HUES64 (cell line): Measurements from ENCODE around the gene NR6A1.
A peak's percentile ranks its signal among the peaks of the same experiment; 100 is the strongest.
"Not testable (repeated sequence)": the region's sequence is repeated elsewhere in the genome, so short reads cannot be mapped to it uniquely, and the experiment has no call there.

ENCODE experiments used
- H3K27ac ChIP-seq: 2 replicates; pipeline ENCODE4 v1.7.0; 2013; ENCODE audit warnings: low read depth, low read length, inconsistent platforms
- H3K27me3 ChIP-seq: 2 replicates; pipeline ENCODE4 v1.6.1; 2013; ENCODE audit warnings: mild to moderate bottlenecking, low read length; ENCODE audit not compliant: insufficient read depth
- H3K36me3 ChIP-seq: 2 replicates; pipeline ENCODE4 v1.6.1; 2013; ENCODE audit warnings: mild to moderate bottlenecking, low read length; ENCODE audit not compliant: insufficient read depth
- H3K4me1 ChIP-seq: 2 replicates; pipeline ENCODE4 v1.6.1; 2013; ENCODE audit warnings: mild to moderate bottlenecking, low read length, moderate library complexity; ENCODE audit not compliant: insufficient read depth
- H3K4me3 ChIP-seq: 2 replicates; pipeline ENCODE4 v1.5.1; 2013; ENCODE audit warnings: mild to moderate bottlenecking, low read length, moderate library complexity
- H3K9ac ChIP-seq: 2 replicates; pipeline ENCODE4 v1.6.1; 2013; ENCODE audit warnings: mild to moderate bottlenecking, low read depth, low read length
- H3K9me3 ChIP-seq: 2 replicates; pipeline ENCODE4 v1.6.1; 2013; ENCODE audit warnings: low read depth, low read length; ENCODE audit not compliant: insufficient read depth
- WGBS: fragments of 150-250, 120-280 bp; methylation state at CpG from one replicate; pipeline ENCODE4 v1.1.7; 2013; ENCODE audit warnings: missing lambda C conversion rate; 5-methylcytosine and 5-hydroxymethylcytosine counted together

The NR6A1 gene

DNA sequence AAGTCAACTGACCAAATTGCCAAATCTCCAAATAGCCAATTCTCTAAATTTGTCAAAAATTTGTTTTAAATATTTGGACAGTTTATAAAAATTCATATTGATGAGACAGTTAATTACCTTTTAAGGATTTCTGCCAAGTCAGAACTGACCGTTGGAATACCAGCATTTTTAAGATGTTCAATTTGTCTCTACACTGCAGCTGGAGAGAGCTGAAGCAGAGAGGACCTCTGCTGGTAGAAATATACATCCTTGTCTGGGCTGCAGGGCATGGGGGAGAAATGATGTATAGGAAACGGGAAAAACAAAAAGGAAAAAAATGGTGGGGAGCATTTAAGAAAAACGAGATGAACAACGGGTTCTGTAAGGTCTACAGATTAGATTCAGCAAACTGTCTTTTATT lies 16.8 kb downstream of the NR6A1 start:
- Histone ChIP-seq H3K4me1 (peaks cover 78% of the 10 kb centered on the region), H3K27ac (no peak overlapping the region), H3K9me3 (no peaks in the 10 kb centered on the region), H3K36me3 (no peaks in the 10 kb centered on the region), H3K27me3 (no peaks in the 10 kb centered on the region), H3K4me3 (no peak overlapping the region), H3K9ac (no peak overlapping the region)
- WGBS: 29% methylated on average over 4 of the region's 4 CpGs

- H3K27ac ChIP-seq: no peak overlapping the region; the same call in 1 of the 2 replicates
- H3K27me3 ChIP-seq: no peaks in the 10 kb centered on the region
- no peak overlapping the region for H3K9ac ChIP-seq
- H3K4me1 ChIP-seq: peaks cover 66% of the 10 kb centered on the region
- H3K9me3 ChIP-seq: no peaks in the 10 kb centered on the region
- WGBS: 100% methylated on average over 1 of the region's 1 CpG
- H3K4me3 ChIP-seq: no peak overlapping the region
- H3K36me3 ChIP-seq: no peaks in the 10 kb centered on the region
These were observed 18.1 kb downstream of the NR6A1 start for GRCh38 chr9:124752967-124753366.

DNA sequence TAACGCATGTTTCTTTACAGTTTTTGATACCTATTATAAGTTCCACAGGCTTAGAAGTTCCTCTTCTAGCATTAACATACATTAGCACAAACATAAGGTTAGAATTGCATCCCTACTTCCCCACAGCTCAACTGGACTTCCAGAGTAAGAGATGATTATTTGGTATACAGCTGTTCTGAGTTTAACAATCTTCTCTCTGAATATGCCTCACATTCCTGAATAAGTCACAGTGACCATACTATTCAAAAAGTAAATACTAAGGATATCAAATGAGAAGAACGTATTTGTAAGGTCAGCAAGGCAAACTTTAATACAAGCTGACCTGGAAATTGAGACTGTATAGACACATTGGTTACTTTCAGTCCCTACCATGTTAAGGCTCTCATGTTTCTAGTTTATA lies 21.3 kb downstream of the NR6A1 start:
- no peak overlapping the region for H3K4me3 ChIP-seq
- H3K4me1 ChIP-seq: peaks cover 38% of the 10 kb centered on the region
- H3K36me3 ChIP-seq: no peaks in the 10 kb centered on the region
- H3K27me3 ChIP-seq: no peaks in the 10 kb centered on the region
- H3K9me3 ChIP-seq: no peaks in the 10 kb centered on the region
- no peak overlapping the region; the same call in 1 of the 2 replicates for H3K27ac ChIP-seq
- 93% methylated on average over 2 of the region's 2 CpGs for WGBS
- no peak overlapping the region for H3K9ac ChIP-seq

DNA sequence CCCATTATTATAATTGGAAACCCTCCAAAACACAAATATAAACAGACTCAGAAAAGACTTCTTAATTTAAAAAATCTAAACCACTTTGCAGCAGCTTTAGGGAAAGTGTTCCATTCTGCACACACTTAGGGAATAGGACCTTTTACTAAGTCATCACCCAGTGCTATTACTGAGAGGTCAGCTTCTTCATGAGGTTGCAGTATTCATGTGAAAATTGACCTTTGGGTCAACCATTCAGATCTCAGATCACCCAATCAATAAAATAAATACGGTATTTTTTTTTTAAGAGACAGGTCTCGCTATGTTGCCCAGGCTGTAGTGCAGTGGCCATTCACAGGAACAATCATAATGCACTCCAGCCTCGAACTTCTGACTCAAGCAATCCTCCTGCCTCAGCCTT lies 21.8 kb downstream of the NR6A1 start:
- Histone ChIP-seq H3K36me3 (no peaks in the 10 kb centered on the region), H3K4me3 (no peak overlapping the region), H3K4me1 (peaks cover 33% of the 10 kb centered on the region), H3K27ac (no peak overlapping the region), H3K9ac (no peak overlapping the region), H3K9me3 (no peaks in the 10 kb centered on the region), H3K27me3 (no peaks in the 10 kb centered on the region)
- WGBS: 96% methylated on average over 3 of the region's 3 CpGs

DNA sequence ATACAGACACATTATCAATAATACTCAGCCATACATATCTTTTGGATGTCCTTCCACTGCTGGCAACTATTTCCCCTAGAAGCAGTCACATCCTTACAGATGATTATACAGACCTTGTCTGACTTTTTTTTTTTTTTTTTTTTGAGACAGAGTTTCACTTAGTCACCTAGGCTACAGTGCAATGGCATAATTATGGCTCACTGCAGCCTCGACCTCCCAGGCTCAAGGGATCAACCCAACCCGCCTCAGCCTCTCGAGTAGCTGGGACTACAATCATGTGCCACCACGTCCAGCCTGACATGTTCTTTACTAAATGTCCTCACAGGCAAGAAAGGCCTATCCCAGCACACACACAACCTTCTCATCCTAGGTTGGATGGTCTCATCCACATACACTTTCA lies 24.0 kb downstream of the NR6A1 start:
- H3K4me3 ChIP-seq: no peak overlapping the region
- 86% methylated on average over 4 of the region's 4 CpGs for WGBS
- H3K9me3 ChIP-seq: no peaks in the 10 kb centered on the region
- no peaks in the 10 kb centered on the region for H3K27me3 ChIP-seq
- peaks cover 20% of the 10 kb centered on the region for H3K4me1 ChIP-seq
- H3K27ac ChIP-seq: no peak overlapping the region
- no peaks in the 10 kb centered on the region for H3K36me3 ChIP-seq
- H3K9ac ChIP-seq: no peak overlapping the region

- WGBS: 87% methylated on average over 5 of the region's 5 CpGs
- Histone ChIP-seq H3K9me3 (no peaks in the 10 kb centered on the region), H3K9ac (no peak overlapping the region), H3K27ac (no peak overlapping the region), H3K27me3 (no peaks in the 10 kb centered on the region), H3K36me3 (no peaks in the 10 kb centered on the region), H3K4me3 (no peak overlapping the region), H3K4me1 (peaks cover 13% of the 10 kb centered on the region; the same call in 1 of the 2 replicates)
These were observed 27.3 kb downstream of the NR6A1 start for GRCh38 chr9:124743686-124744348.

DNA sequence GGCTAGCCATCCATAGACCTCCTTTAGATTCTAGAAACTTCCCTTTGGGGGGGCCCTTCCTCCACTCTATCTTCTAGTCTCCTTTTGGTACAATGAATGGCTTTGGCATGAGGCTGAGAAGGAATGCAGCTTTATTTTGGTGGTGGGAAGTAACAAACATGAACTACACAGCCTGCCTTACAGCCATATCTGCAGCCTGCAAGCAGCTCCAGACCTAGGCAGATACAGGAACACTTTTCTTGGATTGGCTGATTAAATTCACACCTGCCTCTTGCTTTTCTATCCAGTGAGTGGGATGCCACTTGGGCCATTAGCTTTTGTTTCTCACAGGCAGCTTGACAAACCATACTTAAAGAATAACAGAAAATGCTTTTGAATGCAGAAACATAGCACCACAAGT lies 28.2 kb downstream of the NR6A1 start:
- H3K4me3 ChIP-seq: no peak overlapping the region
- H3K9me3 ChIP-seq: no peaks in the 10 kb centered on the region
- no peak overlapping the region for H3K9ac ChIP-seq
- H3K27ac ChIP-seq: no peak overlapping the region
- H3K36me3 ChIP-seq: no peaks in the 10 kb centered on the region
- H3K27me3 ChIP-seq: no peaks in the 10 kb centered on the region
- H3K4me1 ChIP-seq: peaks cover 12% of the 10 kb centered on the region; the same call in 1 of the 2 replicates

DNA sequence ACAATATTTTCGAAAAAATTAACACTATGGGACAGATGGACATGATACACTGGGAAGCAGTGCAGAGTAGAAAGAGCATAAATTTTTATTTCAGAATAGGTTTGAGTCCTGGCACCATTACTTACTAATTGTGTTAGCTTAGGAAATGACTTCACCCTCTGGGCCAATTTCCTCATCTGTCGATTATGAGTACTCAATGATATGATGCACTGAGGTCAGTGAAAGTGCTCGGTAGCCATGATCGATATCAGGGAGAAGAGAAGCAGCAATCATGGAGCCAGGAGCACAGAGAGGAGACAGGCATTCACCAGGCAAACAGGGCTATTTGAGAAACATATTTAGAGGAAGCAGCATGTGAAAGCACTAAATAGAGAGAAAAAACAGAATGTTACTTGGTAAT lies 29.4 kb downstream of the NR6A1 start:
- WGBS: 93% methylated on average over 4 of the region's 4 CpGs
- Histone ChIP-seq H3K4me1 (peaks cover 9% of the 10 kb centered on the region; the same call in 1 of the 2 replicates), H3K9me3 (no peaks in the 10 kb centered on the region), H3K4me3 (no peak overlapping the region), H3K9ac (no peak overlapping the region), H3K27ac (no peak overlapping the region), H3K36me3 (no peaks in the 10 kb centered on the region), H3K27me3 (no peaks in the 10 kb centered on the region)

GRCh38 chr9:124741149-124741548 lies 30.0 kb downstream of the NR6A1 start:
- peaks cover 9% of the 10 kb centered on the region; the same call in 1 of the 2 replicates for H3K4me1 ChIP-seq
- H3K9me3 ChIP-seq: no peaks in the 10 kb centered on the region
- no peak overlapping the region for H3K4me3 ChIP-seq
- no peaks in the 10 kb centered on the region for H3K27me3 ChIP-seq
- no peak overlapping the region for H3K9ac ChIP-seq
- H3K36me3 ChIP-seq: no peaks in the 10 kb centered on the region
- WGBS: 100% methylated on average over 1 of the region's 4 CpGs
- no peak overlapping the region for H3K27ac ChIP-seq

- Histone ChIP-seq H3K4me1 (peaks cover 21% of the 10 kb centered on the region), H3K27ac (no peak overlapping the region), H3K36me3 (no peaks in the 10 kb centered on the region), H3K27me3 (no peaks in the 10 kb centered on the region), H3K9me3 (no peaks in the 10 kb centered on the region), H3K9ac (no peak overlapping the region), H3K4me3 (no peak overlapping the region)
- WGBS: 95% methylated on average over 2 of the region's 2 CpGs
These were observed 31.8 kb downstream of the NR6A1 start for GRCh38 chr9:124739360-124739759.

- H3K27ac ChIP-seq, H3K9ac ChIP-seq, H3K36me3 ChIP-seq, H3K4me3 ChIP-seq, H3K27me3 ChIP-seq, H3K9me3 ChIP-seq: not testable (repeated sequence)
- WGBS: 94% methylated on average over 7 of the region's 7 CpGs
- H3K4me1 ChIP-seq: peaks cover 23% of the 10 kb centered on the region
These were observed 33.0 kb downstream of the NR6A1 start for GRCh38 chr9:124738075-124738474.

GRCh38 chr9:124735121-124735520 lies 36.0 kb downstream of the NR6A1 start:
- Histone ChIP-seq H3K4me1 (peaks cover 20% of the 10 kb centered on the region), H3K4me3 (no peak overlapping the region), H3K9me3 (no peaks in the 10 kb centered on the region)

More at GRCh38 chr9:124735121-124735520, 36.0 kb downstream of the NR6A1 start:
- Histone ChIP-seq H3K27ac (peak overlapping the region; percentile 61), H3K36me3 (peaks cover 27% of the 10 kb centered on the region), H3K27me3 (no peaks in the 10 kb centered on the region), H3K9ac (peak overlapping the region; percentile 15; the same call in 1 of the 2 replicates)
